ENCODE results near the gene LIM2. TPM values are rescaled to one million over a fixed set of nuclear protein-coding genes. Genes with fewer than 3 reads are reported as not detected.

LIM2 gene
- total RNA-seq, 4 donors from 2014 or later = not detected

GRCh38 chr19:51346742-51347141 is 41.0 kb downstream of the LIM2 start:
- Histone ChIP-seq H3K27ac (no peak overlapping the region), H3K9me3 (no peaks in the 10 kb centered on the region), H3K27me3 (no peaks in the 10 kb centered on the region), H3K4me1 (no peaks in the 10 kb centered on the region), H3K4me3 (no peak overlapping the region), H3K36me3 (peaks cover 0 to 47% of the 10 kb centered on the region in 2 donors)
- no peak for DNase-seq
- ATAC-seq = no peak
- intact Hi-C loops (cut with DNase I; ENCODE audit: low total_unique reads) (no loop called here), in situ Hi-C loops (cut with MboI; ENCODE audit: low sequenced_read_pairs in 4 of 4) (no loop called here)
- no peak for TF ChIP-seq CTCF (IDR thresholded peaks at IDR 0.05 in 4 of 5, conservative IDR thresholded peaks at IDR 0.05 in 1 of 5)
- TF ChIP-seq POLR2A (IDR thresholded peaks at IDR 0.05) = no peak

GRCh38 chr19:51345076-51345620 is 42.6 kb downstream of the LIM2 start:
- no peak overlapping the region for H3K4me3 ChIP-seq
- DNase-seq (no peak), ATAC-seq (no peak)
- peaks cover 0 to 4% (median 0%) of the 10 kb centered on the region in 3 donors for H3K27me3 ChIP-seq
- in situ Hi-C loops (cut with MboI; ENCODE audit: low sequenced_read_pairs in 4 of 4) (no loop called here), intact Hi-C loops (cut with DNase I; ENCODE audit: low total_unique reads) (no loop called here)
- no peaks in the 10 kb centered on the region for H3K9me3 ChIP-seq
- H3K27ac ChIP-seq = no peak overlapping the region
- peaks cover 0 to 5% of the 10 kb centered on the region in 2 donors for H3K4me1 ChIP-seq
- H3K36me3 ChIP-seq = peaks cover 0 to 37% of the 10 kb centered on the region in 2 donors
- TF ChIP-seq CTCF (IDR thresholded peaks at IDR 0.05 in 4 of 5, conservative IDR thresholded peaks at IDR 0.05 in 1 of 5) = no peak
- TF ChIP-seq POLR2A (IDR thresholded peaks at IDR 0.05) = no peak

GRCh38 chr19:51342631-51343569 is 44.9 kb downstream of the LIM2 start:
- peaks cover 0 to 9% (median 0%) of the 10 kb centered on the region in 3 donors for H3K27me3 ChIP-seq

GRCh38 chr19:51341976-51342580 is 45.7 kb downstream of the LIM2 start, which contains the start of gene VSIG10L:
VSIG10L (minus strand) TSS chr19:51342139; CDS start chr19:51342124, 15 bp downstream.
- Histone ChIP-seq H3K9me3 (no peaks in the 10 kb centered on the region), H3K36me3 (peaks cover 0 to 23% of the 10 kb centered on the region in 2 donors), H3K27me3 (peaks cover 0 to 9% (median 0%) of the 10 kb centered on the region in 3 donors), H3K4me3 (no peak within 1 kb of the TSS), H3K27ac (no peak within 1 kb of the TSS), H3K4me1 (peaks cover 4 to 17% of the 10 kb centered on the region in 2 donors)
- TF ChIP-seq POLR2A (IDR thresholded peaks at IDR 0.05) (no peak), CTCF (IDR thresholded peaks at IDR 0.05 in 4 of 5, conservative IDR thresholded peaks at IDR 0.05 in 1 of 5) (no peak)
- DNase-seq = no peak
- in situ Hi-C loops (cut with MboI; ENCODE audit: low sequenced_read_pairs in 4 of 4) (no loop called here), intact Hi-C loops (cut with DNase I; ENCODE audit: low total_unique reads) (no loop called here)
- no peak for ATAC-seq

More at GRCh38 chr19:51342631-51343569, 44.9 kb downstream of the LIM2 start:
- in situ Hi-C loops (cut with MboI; ENCODE audit: low sequenced_read_pairs in 4 of 4) = no loop called here
- TF ChIP-seq CTCF (IDR thresholded peaks at IDR 0.05 in 4 of 5, conservative IDR thresholded peaks at IDR 0.05 in 1 of 5) (no peak), POLR2A (IDR thresholded peaks at IDR 0.05) (no peak)
- no peak overlapping the region for H3K27ac ChIP-seq
- no peak overlapping the region for H3K4me3 ChIP-seq
- ATAC-seq = no peak
- H3K9me3 ChIP-seq = no peaks in the 10 kb centered on the region
- intact Hi-C loops (cut with DNase I; ENCODE audit: low total_unique reads) = no loop called here
- peaks cover 4 to 17% of the 10 kb centered on the region in 2 donors for H3K4me1 ChIP-seq
- peaks cover 0 to 32% of the 10 kb centered on the region in 2 donors for H3K36me3 ChIP-seq
- no peak for DNase-seq
